Stimulated activated CD8-positive, alpha-beta memory T cell treated with anti-CD3 and anti-CD28 coated beads, Interleukin-15, amount 100 ng/mL, for 48 hours (primary cell): ENCODE measurements around the gene TCEAL8.
"Not testable (repeated sequence)": the region's sequence is repeated elsewhere in the genome, so short reads cannot be mapped to it uniquely, and the experiment has no call there.

ENCODE experiments used
- DNase-seq, 2 donors: peaks; one replicate each; pipeline ENCODE4 v3.0.0-alpha.2; 2020; ENCODE audit warnings: low read depth in 2 of 2

The TCEAL8 gene, protein sequence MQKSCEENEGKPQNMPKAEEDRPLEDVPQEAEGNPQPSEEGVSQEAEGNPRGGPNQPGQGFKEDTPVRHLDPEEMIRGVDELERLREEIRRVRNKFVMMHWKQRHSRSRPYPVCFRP

DNA sequence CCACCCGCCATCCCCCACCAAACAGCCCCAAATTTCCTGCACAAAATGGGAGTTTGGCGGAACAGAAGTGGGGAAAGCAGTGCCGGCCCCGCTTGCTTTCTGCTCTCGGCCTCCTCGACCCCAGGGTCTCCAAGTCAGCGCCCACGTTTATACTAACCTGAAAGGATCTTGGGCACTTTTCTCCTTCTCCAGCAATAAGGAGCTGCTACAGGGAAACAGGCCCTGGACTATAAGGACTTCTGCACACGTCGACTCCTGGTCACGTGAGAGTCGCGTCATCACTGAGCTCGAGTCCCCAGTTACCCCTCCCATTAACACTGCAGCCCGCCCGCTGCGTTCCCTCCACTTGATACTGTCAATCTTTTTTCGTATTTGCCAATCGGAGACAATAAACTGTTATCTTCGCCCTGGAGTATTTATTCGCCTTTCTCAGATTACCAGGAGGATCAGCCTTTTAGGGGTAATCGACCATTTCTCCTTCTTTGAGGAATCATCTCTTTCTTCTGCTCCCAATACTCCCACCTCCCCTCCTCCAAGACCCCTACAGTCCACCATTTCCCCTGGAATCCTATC, at the start of gene TCEAL8:
TCEAL8 (minus strand) TSS at position 235 of the 573 bp plus-strand sequence. CDS start 1,176 bp downstream, outside the sequence.
- peak; percentile 38 to 45 for DNase-seq

GRCh38 chrX:103304705-103305104, 49.8 kb upstream of the TCEAL8 start:
- DNase-seq, result no peak

DNA sequence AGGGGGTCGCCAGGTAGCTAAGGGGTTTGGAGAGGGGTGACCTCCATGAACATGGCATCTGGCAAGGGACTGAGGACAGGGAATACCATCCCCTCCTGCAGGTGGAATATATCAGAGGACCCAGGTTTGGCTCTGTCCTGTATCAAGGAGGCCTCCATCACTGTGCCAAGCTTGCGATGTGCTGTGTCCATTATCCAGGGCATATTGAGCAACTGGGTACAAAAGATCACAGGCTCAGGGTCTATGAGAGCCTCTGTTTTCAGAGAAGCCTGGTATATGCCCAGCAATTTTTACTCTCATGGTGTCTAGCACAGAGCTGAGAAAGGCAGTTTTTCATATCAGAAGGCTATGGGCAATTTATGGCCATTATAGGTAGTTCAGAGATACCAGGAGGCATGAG, 38.2 kb upstream of the TCEAL8 start:
- DNase-seq, result no peak

- DNase-seq, result no peak
Observed at GRCh38 chrX:103279624-103280023, 24.7 kb upstream of the TCEAL8 start.

GRCh38 chrX:103276581-103277002, 21.6 kb upstream of the TCEAL8 start, which contains the start of gene TCEAL5:
TSS of gene TCEAL5 (minus strand) at chrX:103276750. CDS start at chrX:103274563, 2,187 bp downstream.
- DNase-seq, result no peak

- DNase-seq, result no peak
Observed at GRCh38 chrX:103275947-103276567, 21.1 kb upstream of the TCEAL8 start.

DNA sequence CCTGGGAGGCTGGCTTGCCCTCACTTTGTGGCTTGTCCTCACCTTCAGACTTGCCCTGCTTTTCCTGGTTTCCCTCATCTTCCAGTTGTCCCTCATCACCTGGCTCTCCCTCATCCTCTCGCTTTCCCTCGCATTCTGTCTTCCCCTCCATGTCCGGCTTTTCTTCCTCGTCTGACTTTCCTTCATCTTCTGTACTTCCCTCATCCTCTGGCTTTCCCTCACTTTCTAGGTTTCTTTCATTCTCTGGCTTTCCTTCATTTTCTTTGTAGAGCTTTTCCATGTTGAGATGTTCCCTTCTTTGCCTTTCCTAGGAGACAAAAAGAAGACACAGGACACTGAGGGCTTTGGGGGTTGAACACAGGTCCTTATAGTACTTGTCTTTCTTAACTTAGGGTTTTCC, 19.3 kb upstream of the TCEAL8 start:
- DNase-seq, result no peak

DNA sequence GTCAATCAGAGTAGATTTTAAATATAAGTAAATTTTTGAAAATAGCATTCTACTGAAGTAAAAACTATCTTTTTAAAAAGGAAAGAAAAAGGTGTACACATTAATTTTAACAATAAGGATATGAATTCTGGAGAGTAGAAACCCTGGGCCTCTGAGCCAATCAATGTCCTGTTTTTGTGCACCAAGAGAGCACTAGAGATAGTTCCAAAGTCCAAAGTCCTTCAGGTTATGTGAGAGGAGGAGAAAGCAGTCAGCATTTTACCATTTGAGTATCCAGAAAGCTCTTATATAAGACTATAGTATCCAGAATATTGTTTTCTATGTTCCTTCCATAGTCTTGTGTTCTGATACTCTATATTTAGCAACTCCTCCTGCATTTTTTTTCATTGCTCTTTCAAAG, 3.3 kb upstream of the TCEAL8 start:
- no peak for DNase-seq

DNA sequence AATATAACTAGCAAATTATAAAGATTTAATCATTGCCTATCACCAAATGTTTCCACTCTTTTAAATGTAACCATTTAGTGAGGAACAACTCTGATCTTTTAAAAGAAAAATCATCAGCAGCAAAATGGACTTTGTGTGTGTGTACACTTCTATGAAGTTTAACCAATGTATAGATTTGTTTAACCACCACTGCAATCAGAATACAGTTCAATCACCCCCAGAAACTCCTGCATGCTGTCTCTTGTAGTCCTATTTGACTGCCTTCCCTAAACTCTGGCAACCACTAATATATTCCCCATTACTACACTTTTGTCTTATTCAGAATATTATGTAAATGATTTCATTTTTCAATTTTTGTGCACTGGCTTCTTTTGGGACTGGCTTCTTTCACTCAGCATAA, 1.7 kb upstream of the TCEAL8 start:
- no peak for DNase-seq

DNA sequence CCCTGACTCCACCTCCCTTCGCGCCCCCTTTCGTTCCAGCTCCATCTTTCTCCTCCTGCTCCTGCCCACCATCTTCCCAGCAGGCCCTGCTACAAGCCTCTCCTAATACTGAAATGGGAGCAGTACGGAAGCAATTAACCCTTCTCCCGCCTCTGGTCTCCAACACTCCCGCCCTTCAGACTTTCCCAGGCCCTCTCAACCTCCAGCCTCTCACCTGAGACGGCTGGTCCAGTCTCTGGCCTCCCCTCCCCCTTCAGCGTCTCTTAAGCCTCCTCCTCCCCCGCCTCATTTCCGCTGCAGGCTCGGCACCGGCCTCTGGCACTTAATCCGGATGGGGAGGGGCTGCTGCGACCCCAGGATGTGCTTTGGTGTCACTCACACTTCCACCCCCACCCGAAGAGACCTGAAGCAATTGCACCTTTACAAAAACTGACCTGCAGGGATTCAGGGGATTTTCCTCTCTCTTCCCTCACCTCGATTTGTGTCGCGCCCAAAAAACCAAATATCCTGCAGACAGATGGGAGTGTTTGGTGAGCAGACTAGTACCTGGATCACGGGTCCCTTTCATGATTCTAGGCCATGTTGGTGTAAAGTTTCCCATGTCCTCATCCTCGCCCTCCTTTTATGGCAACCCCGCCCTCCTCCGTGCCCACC, 657 bp downstream of the TCEAL8 start:
- DNase-seq, result peak; percentile 13 to 19

- no peak for DNase-seq
Observed at GRCh38 chrX:103253608-103254007, 1.3 kb downstream of the TCEAL8 start.

DNA sequence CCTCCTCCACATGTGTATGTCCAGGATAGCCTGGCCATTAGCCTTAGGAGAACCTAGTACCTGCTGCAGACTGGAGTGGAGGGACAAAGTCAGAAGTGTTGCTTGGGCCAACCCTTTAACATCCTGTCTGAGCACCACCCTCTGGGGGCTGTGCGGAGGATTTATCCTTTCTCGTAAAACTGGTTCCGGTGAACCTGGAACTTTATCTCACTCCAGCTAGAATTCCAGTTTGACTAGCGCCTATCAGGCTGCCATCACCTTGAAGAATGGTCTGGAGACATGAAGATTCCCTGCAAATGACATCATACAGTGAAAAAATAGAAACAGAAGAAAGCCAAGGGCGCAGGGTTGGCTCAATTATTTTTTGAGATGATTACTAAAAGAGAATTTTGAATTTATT, 4.0 kb downstream of the TCEAL8 start:
- no peak for DNase-seq

DNA sequence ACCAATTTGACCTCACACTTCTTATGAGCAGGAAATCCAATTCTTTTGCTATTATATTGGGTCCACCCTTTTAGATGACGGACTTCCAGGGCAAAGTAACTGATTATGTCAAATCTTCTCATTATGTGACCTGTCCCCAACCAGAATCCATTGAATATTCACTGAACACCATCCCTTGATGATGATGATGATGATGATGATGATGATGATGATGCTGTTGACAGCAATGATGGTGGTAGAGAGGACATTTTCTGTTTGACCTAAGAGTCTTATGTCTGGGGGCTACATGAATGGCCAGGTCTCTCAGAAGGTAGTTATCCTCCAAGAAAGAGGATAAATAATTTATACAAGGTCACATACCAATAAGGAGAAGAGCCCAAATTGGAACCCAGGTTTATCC, 5.2 kb downstream of the TCEAL8 start:
- DNase-seq, result no peak

DNA sequence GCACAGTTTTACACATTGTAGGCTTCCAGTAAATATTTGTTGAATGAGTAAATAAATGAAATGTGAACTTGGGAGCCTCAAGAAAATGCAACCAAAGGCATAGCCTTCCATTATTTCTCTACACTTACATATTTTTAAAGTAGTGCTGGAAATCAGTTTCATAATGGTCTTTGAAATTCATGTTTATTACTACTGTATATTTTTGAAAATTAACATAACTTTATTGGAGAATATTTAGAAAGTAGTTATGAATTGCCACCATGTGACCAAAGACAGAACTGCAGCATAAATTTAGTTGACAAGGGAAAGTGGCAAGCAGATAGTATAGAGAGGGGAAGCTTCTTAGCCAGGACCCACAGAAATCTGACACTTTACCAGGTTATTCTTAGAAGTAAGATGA, 6.4 kb downstream of the TCEAL8 start:
- DNase-seq, result no peak

- no peak for DNase-seq
Observed at GRCh38 chrX:103240155-103240554, 14.8 kb downstream of the TCEAL8 start.

DNA sequence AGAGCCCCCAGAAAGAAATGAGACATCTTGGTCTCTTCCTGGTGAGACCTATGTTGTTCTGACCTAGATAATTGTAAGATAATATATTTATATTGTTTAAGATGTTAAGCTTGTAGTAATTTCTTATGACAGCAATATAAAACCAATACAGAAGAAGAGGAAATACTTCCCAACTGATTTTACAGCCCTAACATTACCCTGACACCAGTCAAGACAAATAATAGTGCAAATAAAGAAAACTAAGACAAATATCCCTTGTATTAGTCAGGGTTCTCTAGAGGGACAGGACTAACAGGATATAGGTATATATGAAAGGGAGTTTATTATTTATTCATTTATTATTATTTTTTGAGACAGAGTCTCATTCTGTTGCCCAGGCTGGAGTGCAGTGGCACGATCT, 18.7 kb downstream of the TCEAL8 start:
- no peak for DNase-seq

DNA sequence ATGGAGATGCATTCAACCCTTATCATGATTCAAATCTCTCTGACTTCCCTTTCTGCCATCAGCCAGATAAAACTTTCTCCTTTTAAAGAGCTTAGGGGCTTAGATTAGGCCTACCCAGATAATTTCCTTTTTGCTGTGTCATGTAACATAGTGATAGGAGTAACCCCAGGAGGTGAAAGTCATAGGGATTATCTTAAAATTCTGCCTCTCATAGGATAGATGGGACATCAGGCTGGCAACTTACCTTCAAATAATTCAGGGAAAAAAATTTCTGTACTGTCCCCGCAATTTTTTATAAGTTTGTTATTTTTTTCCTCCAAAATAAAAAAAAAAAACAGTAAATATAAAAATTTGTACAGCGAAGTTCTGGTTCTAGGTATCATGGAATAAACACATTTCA, 19.3 kb downstream of the TCEAL8 start:
- DNase-seq, result not testable (repeated sequence)

DNA sequence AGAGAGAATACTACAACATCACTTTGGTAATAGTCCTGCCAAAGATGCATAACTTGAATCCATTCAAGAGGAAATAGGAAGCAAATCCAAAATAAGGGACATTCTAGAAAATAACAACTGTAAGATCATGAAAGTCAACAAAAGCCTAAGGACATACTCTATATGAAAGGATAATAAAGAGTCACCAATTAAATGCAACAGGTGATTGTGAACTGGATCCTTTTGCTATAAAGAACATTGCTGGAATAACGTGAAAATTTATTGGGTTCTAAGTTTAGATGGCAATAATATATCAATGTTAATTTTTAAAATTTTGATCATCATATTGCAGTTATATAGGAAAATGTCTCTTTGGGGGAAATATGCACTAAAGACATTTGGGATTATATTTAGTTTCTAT, 20.1 kb downstream of the TCEAL8 start:
- no peak for DNase-seq

- DNase-seq, result no peak
Observed at GRCh38 chrX:103233263-103233662, 21.7 kb downstream of the TCEAL8 start.

DNA sequence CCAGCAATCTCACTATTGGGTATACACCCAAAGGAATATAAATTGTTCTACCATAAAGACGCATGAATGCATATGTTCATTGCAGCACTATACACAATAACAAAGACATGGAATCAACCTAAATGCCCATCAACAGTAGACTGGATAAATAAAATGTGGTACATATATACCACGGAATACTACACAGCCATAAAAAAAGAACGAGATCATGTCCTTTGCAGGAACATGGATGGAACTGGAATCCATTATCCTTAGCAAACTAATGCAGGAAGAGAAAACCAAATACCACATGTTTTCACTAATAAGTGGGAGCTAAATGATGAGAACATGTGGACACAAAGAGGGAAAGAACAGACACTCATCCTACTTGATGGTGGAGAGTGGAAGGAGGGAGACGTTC, 29.0 kb downstream of the TCEAL8 start:
- DNase-seq, result not testable (repeated sequence)

DNA sequence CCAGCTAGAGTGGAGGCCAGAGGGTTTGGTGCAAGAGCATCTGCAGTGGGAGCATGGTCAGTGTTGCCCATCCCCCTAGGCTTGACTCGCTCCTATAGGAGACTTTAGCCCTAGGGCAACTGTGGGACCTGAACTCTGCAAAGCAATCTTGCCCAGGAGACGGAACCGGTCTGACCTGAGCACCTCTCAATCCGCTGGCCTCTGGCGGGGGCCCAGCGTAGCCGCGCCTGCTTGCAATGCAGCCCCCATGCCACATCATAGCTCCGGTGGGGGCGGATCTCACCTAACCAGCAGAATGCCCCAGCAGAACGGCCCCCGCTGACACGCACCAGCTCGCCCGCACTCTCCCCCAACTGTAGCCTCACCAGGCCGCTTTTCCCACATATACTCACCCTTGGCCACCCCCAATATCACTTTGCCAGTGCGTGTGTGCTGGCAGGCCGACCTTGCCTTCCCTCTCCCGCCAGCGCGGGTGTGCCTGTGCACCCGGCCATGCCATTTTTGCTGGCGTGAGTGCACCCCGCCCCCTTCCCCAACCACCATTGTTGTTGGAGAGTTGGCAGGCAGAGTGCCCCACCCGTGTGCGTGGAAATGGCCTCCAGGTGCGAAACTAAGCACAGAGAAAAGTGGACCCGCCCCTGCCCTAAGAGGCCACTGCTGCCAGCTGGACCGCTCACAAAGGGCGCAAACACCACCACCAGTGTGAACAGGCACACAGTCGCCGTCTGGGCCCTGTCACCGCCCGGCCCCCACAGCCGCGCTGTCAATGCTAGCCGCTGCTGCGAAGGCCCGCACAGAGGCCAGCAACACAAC, 34.2 kb downstream of the TCEAL8 start:
- no peak for DNase-seq

DNA sequence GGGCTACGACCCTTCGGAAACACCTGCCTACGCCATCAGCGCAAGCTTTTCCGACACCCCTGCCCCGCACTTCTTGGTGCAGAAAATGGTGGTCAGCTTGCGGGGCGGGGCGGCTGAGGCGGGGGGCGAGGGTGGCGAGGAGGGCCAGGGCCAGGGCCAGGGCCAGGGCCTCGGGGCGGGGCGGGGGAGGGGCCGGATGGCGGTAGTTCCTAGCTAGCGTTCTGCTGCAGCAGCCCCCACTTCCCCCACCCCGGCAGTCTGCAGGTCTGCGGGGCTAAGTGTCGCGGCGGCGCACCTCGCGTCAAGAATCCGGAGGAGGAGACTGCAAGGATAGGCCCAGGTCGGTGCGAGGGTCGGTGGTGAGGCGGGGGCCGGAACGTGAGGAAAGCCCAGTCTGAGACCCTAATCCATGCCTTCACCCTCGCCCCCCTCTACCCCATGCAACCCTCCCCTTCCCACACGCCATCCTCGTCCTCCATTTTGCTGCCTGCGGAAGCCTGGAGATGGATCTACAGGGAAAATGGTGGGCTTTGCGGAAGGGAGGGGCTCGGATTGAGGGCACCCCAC, 39.4 kb downstream of the TCEAL8 start:
- peak in 1 of 2 donors; percentile 4 for DNase-seq
